ENCODE data around the gene MSH4.
"Not testable (repeated sequence)": the region's sequence is repeated elsewhere in the genome, so short reads cannot be mapped to it uniquely, and the experiment has no call there.

DNA sequence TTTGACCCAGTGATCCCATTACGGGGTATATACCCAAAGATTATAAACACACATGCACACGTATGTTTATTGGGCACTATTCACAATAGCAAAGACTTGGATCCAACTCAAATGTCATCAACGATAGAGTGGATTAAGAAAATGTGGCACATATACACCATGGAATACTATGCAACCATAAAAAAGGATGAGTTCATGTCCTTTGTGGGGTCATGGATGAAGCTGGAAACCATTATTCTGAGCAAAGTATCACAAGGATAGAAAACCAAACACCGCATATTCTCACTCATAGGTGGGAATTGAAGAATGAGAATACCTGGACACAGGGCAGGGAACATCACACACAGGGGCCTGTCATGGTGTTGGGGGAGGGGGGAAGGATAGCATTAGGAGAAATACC, 12.8 kb upstream of the MSH4 start:
- not testable (repeated sequence) for TF ChIP-seq POLR2A (IDR thresholded peaks at IDR 0.05; ENCODE audit: low read length); GATA1 (IDR thresholded peaks at IDR 0.05; ENCODE audit: low read depth, low read length)

Data from erythroblast (primary cell).